GM23248 (cell line): Measurements from ENCODE around the gene PA2G4. TPM values are rescaled to one million over a fixed set of nuclear protein-coding genes. Genes with fewer than 3 reads are reported as not detected.

Experiments used
- DNase-seq: peaks from one replicate; pipeline ENCODE4 v3.0.0-alpha.2; 2015
- H2AFZ ChIP-seq: fragments of 200-600 bp; sonication (generic); 2 replicates; pipeline ENCODE4 v1.6.1; 2016; ENCODE audit warnings: antibody characterized with exemption
- H3F3A ChIP-seq: fragments of 200-600 bp; sonication (generic); 2 replicates; pipeline ENCODE4 v1.6.1; 2016; ENCODE audit warnings: mild to moderate bottlenecking, antibody characterized with exemption, mixed run types; ENCODE audit not compliant: insufficient read depth
- H3K27ac ChIP-seq: fragments of 200-600 bp; sonication (generic); 2 replicates; pipeline ENCODE4 v1.5.1; 2016; ENCODE audit warnings: mild to moderate bottlenecking
- H3K27me3 ChIP-seq: fragments of 200-600 bp; sonication (generic); replicated peaks from 2 replicates; pipeline ENCODE4 v1.6.1; 2016; ENCODE audit warnings: mild to moderate bottlenecking; ENCODE audit not compliant: insufficient read depth
- H3K36me3 ChIP-seq: fragments of 200-600 bp; sonication (generic); 2 replicates; pipeline ENCODE4 v1.6.1; 2016; ENCODE audit warnings: low read depth, mild to moderate bottlenecking
- H3K4me1 ChIP-seq: fragments of 200-600 bp; sonication (generic); 2 replicates; pipeline ENCODE4 v1.6.1; 2016; ENCODE audit warnings: mild to moderate bottlenecking; ENCODE audit not compliant: insufficient read depth
- H3K4me2 ChIP-seq: fragments of 200-600 bp; sonication (generic); one replicate; pipeline ENCODE4 v1.6.1; 2016; ENCODE audit warnings: mild to moderate bottlenecking; ENCODE audit not compliant: unreplicated experiment
- H3K4me3 ChIP-seq: fragments of 200-600 bp; sonication (generic); 2 replicates; pipeline ENCODE4 v1.5.1; 2016; ENCODE audit warnings: mild to moderate bottlenecking
- H3K79me2 ChIP-seq: fragments of 200-600 bp; sonication (generic); 2 replicates; pipeline ENCODE4 v1.6.1; 2016; ENCODE audit warnings: mild to moderate bottlenecking; ENCODE audit not compliant: insufficient read depth
- H3K9ac ChIP-seq: fragments of 200-600 bp; sonication (generic); 2 replicates; pipeline ENCODE4 v1.6.1; 2016; ENCODE audit warnings: mild to moderate bottlenecking
- H3K9me2 ChIP-seq: fragments of 200-600 bp; sonication (generic); 2 replicates; pipeline ENCODE4 v1.6.1; 2016; ENCODE audit warnings: mixed run types, mild to moderate bottlenecking, moderate library complexity; ENCODE audit not compliant: insufficient read depth
- H3K9me3 ChIP-seq: fragments of 200-600 bp; sonication (generic); one replicate; pipeline ENCODE4 v1.6.1; 2017; ENCODE audit warnings: low read depth
- H4K20me1 ChIP-seq: fragments of 200-600 bp; sonication (generic); 2 replicates; pipeline ENCODE4 v1.6.0; 2016; ENCODE audit not compliant: insufficient read depth
- EZH2 ChIP-seq: fragments of 200-600 bp; sonication (generic); IDR thresholded peaks from 2 replicates; pipeline ENCODE4 v1.6.1; 2018; ENCODE audit warnings: antibody characterized with exemption, mild to moderate bottlenecking; ENCODE audit not compliant: insufficient read depth, poor library complexity, severe bottlenecking
- EZH2phosphoT487 ChIP-seq: fragments of 200-600 bp; sonication (generic); IDR thresholded peaks from 2 replicates; pipeline ENCODE4 v1.6.1; 2018; ENCODE audit warnings: antibody characterized with exemption, moderate library complexity, mild to moderate bottlenecking, low read depth; ENCODE audit not compliant: insufficient read depth
- WGBS, 2 experiments: methylation state at CpG; one replicate each; pipeline ENCODE4 v1.1.6; 2015 to 2017; ENCODE audit warnings: low lambda C conversion rate in 2 of 2, low coverage in 1 of 2; ENCODE audit errors: missing lambda C conversion rate in 2 of 2; 5-methylcytosine and 5-hydroxymethylcytosine counted together
- in situ Hi-C: fragments of 300-500 bp; cut with MboI; formaldehyde crosslinking; loops from 2 replicates; pipeline ENCODE4 v1.15.0; 2020
- polyA plus RNA-seq: library from polyadenylated mRNA; unstranded; fragments of >200 nt; fragmentation: Nextera tagmentation; extraction: Ambion mirVana; gene quantifications from 2 replicates; pipeline ENCODE4 v1.2.1, GENCODE V29; 2016
- total RNA-seq: library from RNA; depleted of rRNA; stranded (reverse); fragments of >200 nt; shearing (Covaris generic); gene quantifications from 2 replicates; pipeline ENCODE4 v1.2.3, GENCODE V29; 2014; rRNA removed

Gene PA2G4
- total and polyA plus RNA-seq, 2 experiments from 2014 or later = 120 to 152 TPM

GRCh38 chr12:56162468-56163290 lies 58.3 kb downstream of the PA2G4 start:
- Histone ChIP-seq H3K9ac (no peak overlapping the region), H3K9me3 (no peaks in the 10 kb centered on the region), H3K27ac (peak overlapping the region; percentile 89; the same call in 1 of the 2 replicates), H3F3A (peaks cover 84% of the 10 kb centered on the region), H3K79me2 (peaks cover 37% of the 10 kb centered on the region), H4K20me1 (0 out of 2 replicates have a peak, but pooled peaks cover 9% of the 10 kb centered on the region), H3K4me2 (no peak overlapping the region), H3K27me3 (no peaks in the 10 kb centered on the region), H3K36me3 (peaks cover 20% of the 10 kb centered on the region), H3K4me1 (peaks cover 14% of the 10 kb centered on the region), H3K9me2 (no peaks in the 10 kb centered on the region), H3K4me3 (no peak overlapping the region), H2AFZ (no peak overlapping the region)
- in situ Hi-C loops = no loop called here
- peak; percentile 15 for DNase-seq
- TF ChIP-seq EZH2phosphoT487 = no peak
- no peak for TF ChIP-seq EZH2
- WGBS, 2 experiments = 72 to 76% methylated on average over 11 of the region's 11 CpGs

Other genes starting within 250 kb of the PA2G4 start
- gene PYM1, start 176.7 kb upstream of the PA2G4 start, total RNA-seq = 20.1 and 25.9 TPM in 2 replicates
- 33.5 and 34.4 TPM in 2 replicates for gene PYM1, start 176.7 kb upstream of the PA2G4 start, polyA plus RNA-seq
- 66.6 and 67.7 TPM in 2 replicates for gene DGKA, start 173.4 kb upstream of the PA2G4 start, total RNA-seq
- 109 and 116 TPM in 2 replicates for gene DGKA, start 173.4 kb upstream of the PA2G4 start, polyA plus RNA-seq
- 0.13 and 2.3 TPM in 2 replicates for gene PMEL, start 138.5 kb upstream of the PA2G4 start, total RNA-seq
- 0.38 and 0.76 TPM in 2 replicates for gene PMEL, start 138.5 kb upstream of the PA2G4 start, polyA plus RNA-seq
- 20.8 and 34.9 TPM in 2 replicates for gene CDK2, start 137.7 kb upstream of the PA2G4 start, total RNA-seq
- 16.2 and 16.6 TPM in 2 replicates for gene CDK2, start 137.7 kb upstream of the PA2G4 start, polyA plus RNA-seq
- 47.0 and 58.6 TPM in 2 replicates for gene RAB5B, start 130.5 kb upstream of the PA2G4 start, total RNA-seq
- gene RAB5B, start 130.5 kb upstream of the PA2G4 start, polyA plus RNA-seq = 65.8 and 66.6 TPM in 2 replicates
- gene SUOX, start 107.3 kb upstream of the PA2G4 start, total RNA-seq = 10.2 and 19.1 TPM in 2 replicates
- gene SUOX, start 107.3 kb upstream of the PA2G4 start, polyA plus RNA-seq = 9.5 and 10.0 TPM in 2 replicates
- gene IKZF4, start 83.5 kb upstream of the PA2G4 start, total RNA-seq = 1.4 and 1.5 TPM in 2 replicates
- 0.99 and 1.1 TPM in 2 replicates for gene IKZF4, start 83.5 kb upstream of the PA2G4 start, polyA plus RNA-seq
- gene RPS26, start 62.6 kb upstream of the PA2G4 start, total RNA-seq = 332 and 1,155 TPM in 2 replicates
- 271 and 274 TPM in 2 replicates for gene RPS26, start 62.6 kb upstream of the PA2G4 start, polyA plus RNA-seq
- gene ERBB3, start 24.4 kb upstream of the PA2G4 start, total RNA-seq = 3.3 and 3.5 TPM in 2 replicates
- 1.9 and 2.1 TPM in 2 replicates for gene ERBB3, start 24.4 kb upstream of the PA2G4 start, polyA plus RNA-seq
- gene RPL41, start 12.1 kb downstream of the PA2G4 start, total RNA-seq = 1,463 and 1,892 TPM in 2 replicates
- 2,480 and 2,545 TPM in 2 replicates for gene RPL41, start 12.1 kb downstream of the PA2G4 start, polyA plus RNA-seq
- 1.9 and 2.7 TPM in 2 replicates for gene ZC3H10, start 13.7 kb downstream of the PA2G4 start, total RNA-seq
- 3.0 and 3.3 TPM in 2 replicates for gene ZC3H10, start 13.7 kb downstream of the PA2G4 start, polyA plus RNA-seq
- 164 and 216 TPM in 2 replicates for gene ESYT1, start 23.7 kb downstream of the PA2G4 start, total RNA-seq
- 108 and 115 TPM in 2 replicates for gene ESYT1, start 23.7 kb downstream of the PA2G4 start, polyA plus RNA-seq
- 23.5 and 53.2 TPM in 2 replicates for gene MYL6B, start 48.0 kb downstream of the PA2G4 start, total RNA-seq
- gene MYL6B, start 48.0 kb downstream of the PA2G4 start, polyA plus RNA-seq = 67.8 and 72.8 TPM in 2 replicates
- 2,633 and 2,662 TPM in 2 replicates for gene MYL6, start 53.8 kb downstream of the PA2G4 start, total RNA-seq
- gene MYL6, start 53.8 kb downstream of the PA2G4 start, polyA plus RNA-seq = 3,948 and 3,969 TPM in 2 replicates
- gene SMARCC2, start 84.9 kb downstream of the PA2G4 start, total RNA-seq = 23.4 and 34.0 TPM in 2 replicates
- gene SMARCC2, start 84.9 kb downstream of the PA2G4 start, polyA plus RNA-seq = 64.3 and 66.9 TPM in 2 replicates
- 120 and 125 TPM in 2 replicates for gene RNF41, start 117.4 kb downstream of the PA2G4 start, total RNA-seq
- gene RNF41, start 117.4 kb downstream of the PA2G4 start, polyA plus RNA-seq = 37.6 and 39.4 TPM in 2 replicates
- 29.9 and 42.1 TPM in 2 replicates for gene NABP2, start 119.8 kb downstream of the PA2G4 start, total RNA-seq
- gene NABP2, start 119.8 kb downstream of the PA2G4 start, polyA plus RNA-seq = 40.1 and 40.4 TPM in 2 replicates
- not detected in 2 replicates for gene SLC39A5, start 125.5 kb downstream of the PA2G4 start, total RNA-seq
- not detected in 2 replicates for gene SLC39A5, start 125.5 kb downstream of the PA2G4 start, polyA plus RNA-seq
- gene ANKRD52, start 153.8 kb downstream of the PA2G4 start, total RNA-seq = 24.5 and 26.9 TPM in 2 replicates
- 61.5 and 61.7 TPM in 2 replicates for gene ANKRD52, start 153.8 kb downstream of the PA2G4 start, polyA plus RNA-seq
- 8.2 and 10.3 TPM in 2 replicates for gene COQ10A, start 162.4 kb downstream of the PA2G4 start, total RNA-seq
- gene COQ10A, start 162.4 kb downstream of the PA2G4 start, polyA plus RNA-seq = 9.6 and 9.8 TPM in 2 replicates
- 67.2 and 74.7 TPM in 2 replicates for gene CS, start 195.8 kb downstream of the PA2G4 start, total RNA-seq
- gene CS, start 195.8 kb downstream of the PA2G4 start, polyA plus RNA-seq = 76.2 and 77.8 TPM in 2 replicates
- 89.9 and 97.5 TPM in 2 replicates for gene CNPY2, start 211.4 kb downstream of the PA2G4 start, total RNA-seq
- 248 and 253 TPM in 2 replicates for gene CNPY2, start 211.4 kb downstream of the PA2G4 start, polyA plus RNA-seq
- 20.2 and 22.1 TPM in 2 replicates for gene PAN2, start 229.4 kb downstream of the PA2G4 start, total RNA-seq
- 7.2 and 9.1 TPM in 2 replicates for gene PAN2, start 229.4 kb downstream of the PA2G4 start, polyA plus RNA-seq
- gene IL23A, start 234.3 kb downstream of the PA2G4 start, total RNA-seq = not detected in 2 replicates
- gene IL23A, start 234.3 kb downstream of the PA2G4 start, polyA plus RNA-seq = 0.19 and 0.31 TPM in 2 replicates